IMR-90 (cell line): ENCODE measurements around the gene SLC6A15. TPM values are rescaled to one million over a fixed set of nuclear protein-coding genes. Genes with fewer than 3 reads are reported as not detected.
A peak's percentile ranks its signal among the peaks of the same experiment; 100 is the strongest.

Experiments
- ATAC-seq: fragments of 200-7000 bp; cut with Tn5 transposase; 2 replicates; pipeline ENCODE4 v1.9.1; 2020; ENCODE audit warnings: low read depth, mild to moderate bottlenecking, moderate library complexity
- BruUV-seq: library from RNA; stranded (reverse); fragments of 400-500 nt; replicated peaks from 2 replicates; lab custom pipeline; 2021; lab: Mats Ljungman, UMichigan
- CTCF ChIA-PET: fragments of 300-600 bp; formaldehyde crosslinking; extraction: SDS; loops from one replicate; lab custom pipeline; 2021; ENCODE audit warnings: antibody characterized with exemption; lab: Yijun Ruan, JAX
- POLR2A ChIA-PET: fragments of 300-600 bp; sonication (Branson Sonifier 250); formaldehyde crosslinking; loops from one replicate; lab custom pipeline; 2022; ENCODE audit warnings: antibody characterized with exemption; ENCODE audit not compliant: unreplicated experiment; lab: Charles Lee
- DNase-seq: peaks from one replicate; pipeline ENCODE4 v3.0.0; 2013
- H2AFZ ChIP-seq: replicated peaks from 2 replicates; pipeline ENCODE3; 2013; ENCODE audit warnings: low read length, mild to moderate bottlenecking; ENCODE audit not compliant: poor library complexity
- H2AK5ac ChIP-seq: 2 replicates; pipeline ENCODE4 v1.6.1; 2013; ENCODE audit warnings: low read depth, low read length, inconsistent platforms
- H2AK9ac ChIP-seq: replicated peaks from 2 replicates; pipeline ENCODE3; 2013; ENCODE audit warnings: mild to moderate bottlenecking, low read depth, low read length, moderate library complexity; ENCODE audit not compliant: poor library complexity
- H2BK120ac ChIP-seq: 2 replicates; pipeline ENCODE4 v1.6.1; 2013; ENCODE audit warnings: low read depth, low read length, inconsistent platforms
- H2BK15ac ChIP-seq: 3 replicates; pipeline ENCODE4 v1.6.1; 2013; ENCODE audit warnings: low read depth, low read length, inconsistent platforms
- H2BK20ac ChIP-seq: 2 replicates; pipeline ENCODE4 v1.6.1; 2013; ENCODE audit warnings: low read depth, mild to moderate bottlenecking, inconsistent platforms, low read length, moderate library complexity
- H2BK5ac ChIP-seq: 2 replicates; pipeline ENCODE4 v1.6.1; 2013; ENCODE audit warnings: mild to moderate bottlenecking, low read depth, low read length, inconsistent platforms; ENCODE audit not compliant: poor library complexity, severe bottlenecking
- H3K14ac ChIP-seq: replicated peaks from 2 replicates; pipeline ENCODE4 v1.6.1; 2013; ENCODE audit warnings: low read depth, low read length, inconsistent platforms
- H3K18ac ChIP-seq: 2 replicates; pipeline ENCODE4 v1.6.1; 2013; ENCODE audit warnings: low read depth, low read length, control low read depth
- H3K23ac ChIP-seq: 2 replicates; pipeline ENCODE4 v1.6.1; 2013; ENCODE audit warnings: low read depth, low read length, inconsistent platforms
- H3K27ac ChIP-seq: 2 replicates; pipeline ENCODE4 v1.5.1; 2013; ENCODE audit warnings: mild to moderate bottlenecking, control low read depth, low read length; ENCODE audit not compliant: insufficient read depth
- H3K27me3 ChIP-seq: 2 replicates; pipeline ENCODE4 v1.6.1; 2013; ENCODE audit warnings: low read length; ENCODE audit not compliant: control insufficient read depth, insufficient read depth
- H3K36me3 ChIP-seq: 2 replicates; pipeline ENCODE4 v1.6.1; 2013; ENCODE audit warnings: low read length, mixed read lengths; ENCODE audit not compliant: control insufficient read depth, insufficient read depth
- H3K4ac ChIP-seq: 2 replicates; pipeline ENCODE4 v1.6.1; 2013; ENCODE audit warnings: low read depth, low read length, inconsistent platforms
- H3K4me1 ChIP-seq: 2 replicates; pipeline ENCODE4 v1.6.1; 2013; ENCODE audit warnings: low read length, mixed read lengths; ENCODE audit not compliant: control insufficient read depth, insufficient read depth
- H3K4me2 ChIP-seq: 2 replicates; pipeline ENCODE4 v1.6.1; 2013; ENCODE audit warnings: low read depth, mild to moderate bottlenecking, control low read depth, low read length, moderate library complexity
- H3K4me3 ChIP-seq: 2 replicates; pipeline ENCODE4 v1.5.1; 2013; ENCODE audit warnings: low read depth, mild to moderate bottlenecking, control low read depth, low read length, moderate library complexity; ENCODE audit not compliant: insufficient read depth
- H3K56ac ChIP-seq: 2 replicates; pipeline ENCODE4 v1.6.1; 2013; ENCODE audit warnings: low read length, inconsistent platforms; ENCODE audit not compliant: insufficient read depth; ENCODE audit errors: extremely low read depth
- H3K79me1 ChIP-seq, 2 experiments: 2 replicates each; pipeline ENCODE4 v1.6.1; 2013; ENCODE audit warnings: low read length in 2 of 2, inconsistent platforms in 1 of 2, low read depth in 1 of 2
- H3K9ac ChIP-seq: 2 replicates; pipeline ENCODE4 v1.6.1; 2013; ENCODE audit warnings: low read depth, low read length, control low read depth
- H3K9me1 ChIP-seq: 2 replicates; pipeline ENCODE4 v1.6.1; 2013; ENCODE audit warnings: low read length, inconsistent platforms; ENCODE audit not compliant: insufficient read depth
- H3K9me3 ChIP-seq: 2 replicates; pipeline ENCODE4 v1.6.1; 2013; ENCODE audit warnings: low read length; ENCODE audit not compliant: control insufficient read depth, insufficient read depth
- H4K20me1 ChIP-seq: 2 replicates; pipeline ENCODE4 v1.6.1; 2013; ENCODE audit warnings: low read length, inconsistent platforms; ENCODE audit not compliant: insufficient read depth
- H4K5ac ChIP-seq: 2 replicates; pipeline ENCODE4 v1.6.1; 2013; ENCODE audit warnings: mild to moderate bottlenecking, low read depth, low read length, control low read depth
- H4K8ac ChIP-seq, 2 experiments: 2 replicates each; pipeline ENCODE4 v1.6.1; 2013; ENCODE audit warnings: low read depth in 2 of 2, low read length in 2 of 2, control low read depth in 1 of 2, inconsistent platforms in 1 of 2
- H4K91ac ChIP-seq: 2 replicates; pipeline ENCODE4 v1.6.1; 2013; ENCODE audit warnings: low read depth, low read length, inconsistent platforms; ENCODE audit not compliant: insufficient read depth
- BHLHE40 ChIP-seq: fragments of 150-350 bp; IDR thresholded peaks from 2 replicates; pipeline ENCODE4 v1.6.1; 2016; ENCODE audit warnings: mild to moderate bottlenecking, low read depth, low read length
- CEBPB ChIP-seq: IDR thresholded peaks from 2 replicates; pipeline ENCODE4 v1.6.1; 2012; ENCODE audit warnings: low read depth, low read length, improper control_type of control experiment
- CHD1 ChIP-seq: IDR thresholded peaks from 2 replicates; pipeline ENCODE4 v1.6.1; 2012; ENCODE audit warnings: low read depth, low read length, improper control_type of control experiment
- CTCF ChIP-seq: conservative IDR thresholded peaks from 2 replicates; pipeline ENCODE4 v1.5.1; 2012; ENCODE audit warnings: mild to moderate bottlenecking, low read depth, low read length, improper control_type of control experiment
- ELK1 ChIP-seq: fragments of 150-350 bp; IDR thresholded peaks from 2 replicates; pipeline ENCODE4 v1.6.1; 2016; ENCODE audit warnings: low read depth, mild to moderate bottlenecking, low read length, moderate library complexity, borderline replicate concordance
- FOS ChIP-seq: fragments of 150-350 bp; IDR thresholded peaks from 2 replicates; pipeline ENCODE4 v1.6.1; 2016; ENCODE audit warnings: low read depth, low read length
- MAFK ChIP-seq: IDR thresholded peaks from 2 replicates; pipeline ENCODE4 v1.6.1; 2012; ENCODE audit warnings: low read depth, low read length, improper control_type of control experiment
- MAZ ChIP-seq: IDR thresholded peaks from 2 replicates; pipeline ENCODE4 v1.6.1; 2012; ENCODE audit warnings: low read depth, mild to moderate bottlenecking, low read length, improper control_type of control experiment, moderate library complexity, borderline replicate concordance
- MXI1 ChIP-seq: IDR thresholded peaks from 2 replicates; pipeline ENCODE4 v1.6.1; 2012; ENCODE audit warnings: low read depth, mild to moderate bottlenecking, low read length, moderate library complexity, borderline replicate concordance
- NFE2L2 ChIP-seq: fragments of 150-350 bp; IDR thresholded peaks from 2 replicates; pipeline ENCODE4 v1.6.1; 2016; ENCODE audit warnings: low read depth, mild to moderate bottlenecking, low read length
- POLR2A ChIP-seq: IDR thresholded peaks from 2 replicates; pipeline ENCODE4 v1.6.1; 2012; ENCODE audit warnings: mild to moderate bottlenecking, low read depth, low read length
- RAD21 ChIP-seq: IDR thresholded peaks from 2 replicates; pipeline ENCODE4 v1.6.1; 2012; ENCODE audit warnings: low read length, improper control_type of control experiment
- RCOR1 ChIP-seq: IDR thresholded peaks from 2 replicates; pipeline ENCODE4 v1.6.1; 2012; ENCODE audit warnings: mild to moderate bottlenecking, low read length, improper control_type of control experiment; ENCODE audit not compliant: insufficient replicate concordance
- RFX5 ChIP-seq: IDR thresholded peaks from 2 replicates; pipeline ENCODE4 v1.8.0; 2012; ENCODE audit warnings: low read depth, mild to moderate bottlenecking, low read length, moderate library complexity
- SMC3 ChIP-seq: fragments of 150-350 bp; IDR thresholded peaks from 2 replicates; pipeline ENCODE4 v1.6.1; 2016; ENCODE audit warnings: low read depth, mild to moderate bottlenecking, antibody characterized with exemption, low read length, moderate library complexity
- USF2 ChIP-seq: fragments of 150-350 bp; IDR thresholded peaks from 2 replicates; pipeline ENCODE4 v1.6.1; 2017; ENCODE audit warnings: mild to moderate bottlenecking, antibody characterized with exemption, low read length, low read depth
- WGBS, 2 experiments: methylation state at CpG; one replicate each; pipeline versions ENCODE4 v1.1.5 to v1.1.7; 2013; ENCODE audit warnings: missing lambda C conversion rate in 2 of 2; ENCODE audit not compliant: insufficient read length in 1 of 2; ENCODE audit errors: extremely low coverage in 2 of 2; 5-methylcytosine and 5-hydroxymethylcytosine counted together
- dilution Hi-C: fragments of 300-500 bp; cut with HindIII; formaldehyde crosslinking; loops from one replicate; pipeline ENCODE4 v1.14.3; 2018; ENCODE audit warnings: low sequenced_read_pairs; ENCODE audit not compliant: unreplicated experiment
- in situ Hi-C: fragments of 300-500 bp; cut with MboI; formaldehyde crosslinking; loops from 3 replicates; pipeline ENCODE4 v1.14.3; 2019; ENCODE audit warnings: low sequenced_read_pairs, inconsistent platforms, mixed read lengths
- intact Hi-C: fragments of 100-400 bp; cut with micrococcal nuclease; formaldehyde crosslinking; loops from 2 replicates; pipeline ENCODE4 v1.10.0; 2022
- polyA plus RNA-seq, 3 experiments: library from polyadenylated mRNA; depleted of rRNA; stranded (reverse); fragments of >200 nt; gene quantifications; 2 replicates each; pipeline ENCODE4 v1.2.3, GENCODE V29; 2012; ENCODE audit warnings: low replicate concordance in 1 of 3
- total RNA-seq: library from RNA; depleted of rRNA; stranded (reverse); fragments of >200 nt; gene quantifications from 2 replicates; pipeline ENCODE4 v1.2.3, GENCODE V29; 2012

SLC6A15 gene
- total and polyA plus RNA-seq, 2 of the 4 experiments (the other 2 are of a cell fraction), result 0.32 to 0.72 TPM

DNA sequence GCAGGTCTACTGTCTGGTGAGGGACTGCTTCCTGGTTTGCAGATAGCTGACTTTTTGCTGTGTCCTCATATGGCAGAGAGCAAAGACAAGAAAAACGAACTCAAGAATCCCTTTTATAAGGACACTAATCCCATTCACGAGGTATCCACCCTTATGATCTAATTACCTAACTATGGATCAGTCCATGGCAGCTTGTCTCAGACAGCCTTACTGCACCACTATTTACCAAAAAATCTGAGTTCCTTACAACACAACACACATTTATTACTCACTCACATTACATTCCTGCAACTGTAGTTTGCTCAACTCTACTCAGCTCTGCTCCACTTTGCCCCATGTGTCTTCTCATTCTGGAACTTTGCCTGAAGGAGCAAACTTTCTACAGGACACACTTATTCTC lies 10.1 kb upstream of the SLC6A15 start:
- H2AK5ac ChIP-seq, result no peak overlapping the region
- ATAC-seq (no peak), DNase-seq (peak; percentile 0)
- intact Hi-C loops, result no loop called here
- H3K56ac ChIP-seq, result no peak overlapping the region
- H3K14ac ChIP-seq, result no peak overlapping the region
- no peak overlapping the region for H4K5ac ChIP-seq
- TF ChIP-seq USF2 (no peak), NFE2L2 (no peak), ELK1 (no peak), POLR2A (no peak), SMC3 (no peak), RCOR1 (no peak), CHD1 (no peak), BHLHE40 (no peak), MAZ (no peak), CEBPB (no peak), RFX5 (no peak), MXI1 (no peak), CTCF (no peak), MAFK (no peak), FOS (no peak), RAD21 (no peak)
- H3K4me3 ChIP-seq, result no peak overlapping the region
- in situ Hi-C loops, result no loop called here
- H3K9me3 ChIP-seq, result no peaks in the 10 kb centered on the region
- no peaks in the 10 kb centered on the region for H3K27me3 ChIP-seq
- H3K4me2 ChIP-seq, result no peak overlapping the region
- H3K79me1 ChIP-seq, result no peaks in the 10 kb centered on the region
- H3K9me1 ChIP-seq, result no peaks in the 10 kb centered on the region
- no peak overlapping the region for H3K27ac ChIP-seq
- BruUV-seq, result no TSS peak
- H3K9ac ChIP-seq, result no peak overlapping the region
- H4K91ac ChIP-seq, result no peak overlapping the region
- no peak overlapping the region for H2BK15ac ChIP-seq
- H2BK5ac ChIP-seq, result no peak overlapping the region
- no peak overlapping the region for H2AK9ac ChIP-seq
- dilution Hi-C loops, result no loop called here
- no peak overlapping the region for H3K4ac ChIP-seq
- CTCF ChIA-PET, result no interaction called here
- 60% methylated on average over 1 of the region's 2 CpGs; no CpG with 5 or more reads in 1 of the 2 experiments for WGBS, 2 experiments
- H3K4me1 ChIP-seq, result no peaks in the 10 kb centered on the region
- no peak overlapping the region for H2BK120ac ChIP-seq
- no peaks in the 10 kb centered on the region for H4K20me1 ChIP-seq
- no peaks in the 10 kb centered on the region for H3K36me3 ChIP-seq
- H2AFZ ChIP-seq, result no peak overlapping the region
- H3K23ac ChIP-seq, result no peak overlapping the region
- no peak overlapping the region for H4K8ac ChIP-seq
- POLR2A ChIA-PET, result no interaction called here
- no peak overlapping the region for H2BK20ac ChIP-seq
- H3K18ac ChIP-seq, result no peak overlapping the region
